ENCODE data around the gene COIL.

The COIL gene

DNA sequence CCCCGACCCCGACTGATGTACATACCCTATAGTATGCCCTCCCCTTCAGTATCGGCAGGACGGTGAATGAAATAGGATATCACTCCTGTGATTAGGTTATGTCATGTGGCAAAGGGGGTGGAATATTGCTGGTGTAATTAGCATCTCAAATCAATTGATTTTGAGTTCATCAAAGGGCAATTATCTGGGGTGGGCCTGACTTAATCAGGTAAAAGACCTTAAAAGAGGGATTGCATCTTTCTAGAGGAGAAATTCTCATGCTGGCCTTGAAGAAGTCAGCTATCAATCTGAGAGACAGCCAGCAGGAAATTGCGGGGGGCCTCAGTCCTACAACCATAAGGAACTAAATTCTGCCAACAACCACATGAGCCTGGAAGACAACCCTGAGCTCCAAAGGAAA lies 57.3 kb downstream of the COIL start:
- DNase-seq, result no peak

GRCh38 chr17:56902348-56902747 lies 58.5 kb downstream of the COIL start:
- no peak for DNase-seq

GRCh38 chr17:56899403-56899802 lies 61.4 kb downstream of the COIL start:
- no peak for DNase-seq

DNA sequence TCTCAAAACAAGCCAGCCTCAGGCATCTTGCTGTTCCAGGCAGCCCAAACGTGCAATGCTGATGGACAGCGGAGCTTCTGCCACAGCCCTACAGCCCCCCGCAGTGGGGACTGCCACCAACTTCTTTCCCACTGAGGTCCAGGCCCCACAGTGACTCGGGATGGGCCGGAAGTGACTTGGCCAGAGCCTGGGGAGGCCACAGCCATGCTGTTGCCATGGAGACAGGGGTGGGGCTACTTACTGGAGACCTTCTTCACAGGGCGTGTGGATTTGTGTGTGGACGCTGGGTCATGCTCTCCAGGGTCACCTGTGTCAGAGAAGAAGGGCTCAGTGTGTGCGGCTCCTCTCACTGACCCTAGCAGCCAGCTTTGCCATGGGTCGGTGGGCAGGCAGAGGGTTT lies 62.0 kb downstream of the COIL start:
- DNase-seq, result no peak

DNA sequence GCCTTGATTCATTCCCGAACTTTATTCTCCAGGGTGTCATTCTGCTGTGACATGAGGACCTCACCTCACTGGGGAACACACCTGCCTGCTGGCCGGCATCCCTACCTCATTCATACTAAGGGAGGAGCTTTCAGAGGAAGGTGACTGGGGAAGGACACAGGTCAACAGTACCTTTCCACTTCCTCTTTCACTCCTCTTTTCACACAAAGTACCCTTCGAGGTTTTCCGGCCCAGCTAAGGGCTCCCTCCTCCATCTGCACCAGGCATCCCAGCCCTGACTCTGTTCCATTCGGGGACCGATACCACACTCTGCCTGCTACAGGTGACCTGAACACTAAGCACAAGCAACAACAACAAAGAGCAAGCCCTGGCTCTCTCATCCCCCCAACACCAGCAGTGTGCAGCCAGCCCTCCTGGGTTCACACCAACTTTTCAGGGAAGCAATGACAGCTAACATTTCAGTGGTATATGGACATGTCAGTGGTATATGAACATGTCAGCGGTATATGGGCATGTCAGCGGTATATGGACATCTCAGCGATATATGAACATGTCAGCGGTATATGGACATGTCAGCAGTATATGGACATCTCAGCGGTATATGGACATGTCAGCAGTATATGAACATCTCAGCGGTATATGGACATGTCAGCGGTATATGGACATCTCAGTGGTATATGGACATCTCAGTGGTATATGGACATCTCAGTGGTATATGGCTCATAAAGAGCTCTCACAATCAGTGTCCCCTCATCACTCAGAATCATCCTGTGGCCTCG lies 63.0 kb downstream of the COIL start:
- DNase-seq, result no peak

DNA sequence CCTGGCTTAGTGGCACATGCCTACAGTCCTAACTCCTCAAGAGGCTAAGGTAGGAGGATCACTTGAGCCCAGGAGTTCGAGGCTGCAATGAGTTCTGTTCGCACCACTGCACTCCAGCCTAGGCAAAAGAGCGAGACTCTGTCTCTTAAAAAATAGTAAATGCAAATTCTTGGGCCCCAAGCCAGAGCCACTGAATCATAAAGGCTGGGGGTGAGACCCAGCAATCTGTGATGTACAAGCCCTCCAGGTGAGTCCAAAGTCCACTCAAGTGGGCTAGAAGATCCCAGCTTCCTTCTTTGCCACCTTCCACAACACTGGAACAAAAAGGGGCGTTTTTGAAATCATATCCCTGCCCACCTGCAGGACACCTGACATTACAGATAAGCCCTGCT lies 63.9 kb downstream of the COIL start:
- DNase-seq, result no peak

DNA sequence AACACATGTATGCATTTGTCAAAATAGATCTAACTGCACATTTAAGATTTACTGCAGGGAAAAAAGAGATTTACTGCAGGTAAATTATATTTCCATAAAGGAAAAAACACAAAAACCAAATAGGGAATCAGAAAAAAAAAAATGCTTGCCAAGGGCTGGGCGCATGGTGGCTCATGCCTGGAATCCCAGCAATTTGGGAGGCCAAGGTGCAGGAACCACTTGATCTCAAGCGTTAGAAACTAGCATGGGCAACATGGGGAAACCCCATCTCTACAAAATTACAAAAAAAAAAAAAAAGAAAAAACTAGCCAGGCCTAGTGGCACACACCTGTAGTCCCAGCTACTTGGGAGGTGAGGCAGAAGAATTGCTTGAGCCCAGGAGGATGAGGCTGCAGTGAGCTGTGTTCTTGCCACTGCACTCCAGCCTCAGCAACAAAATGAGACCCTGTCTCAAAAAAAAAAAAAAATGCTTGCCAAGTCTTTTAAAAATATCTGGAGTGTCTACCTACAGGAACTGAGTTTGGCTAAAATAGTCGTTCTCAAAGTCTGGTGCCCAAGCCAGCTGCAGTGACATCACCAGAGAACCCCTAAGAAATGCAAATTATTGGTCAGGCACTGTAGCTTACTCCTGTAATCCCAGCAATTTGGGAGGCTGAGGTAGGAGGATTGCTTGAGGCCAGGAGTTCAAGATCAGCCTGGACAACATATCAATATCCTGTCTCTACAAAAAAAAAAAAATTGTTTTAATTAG lies 64.5 kb downstream of the COIL start:
- DNase-seq, result no peak

- DNase-seq, result no peak
Observed at GRCh38 chr17:56894859-56895455, 65.9 kb downstream of the COIL start.

DNA sequence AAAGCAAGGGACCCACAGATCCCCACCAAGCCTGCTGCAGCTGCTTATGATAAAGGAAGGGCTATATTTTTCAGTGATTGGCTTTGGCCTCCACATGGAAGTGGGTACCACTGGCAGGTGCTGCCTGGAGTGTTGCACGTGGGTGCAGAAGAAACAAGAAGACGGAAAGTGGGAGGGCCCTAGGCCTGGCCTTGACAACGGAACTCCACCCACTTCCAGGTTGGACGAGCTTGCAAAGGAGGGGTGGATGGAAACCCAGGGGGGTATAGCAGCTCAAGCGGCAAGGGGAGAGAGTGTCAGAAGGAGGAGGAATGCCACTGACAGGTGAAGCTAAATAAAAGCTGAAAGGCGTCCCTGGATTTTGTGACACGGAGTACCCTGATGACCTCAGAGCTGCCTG lies 67.3 kb downstream of the COIL start:
- DNase-seq, result no peak

- DNase-seq, result no peak
Observed at GRCh38 chr17:56892333-56892732, 68.5 kb downstream of the COIL start.

DNA sequence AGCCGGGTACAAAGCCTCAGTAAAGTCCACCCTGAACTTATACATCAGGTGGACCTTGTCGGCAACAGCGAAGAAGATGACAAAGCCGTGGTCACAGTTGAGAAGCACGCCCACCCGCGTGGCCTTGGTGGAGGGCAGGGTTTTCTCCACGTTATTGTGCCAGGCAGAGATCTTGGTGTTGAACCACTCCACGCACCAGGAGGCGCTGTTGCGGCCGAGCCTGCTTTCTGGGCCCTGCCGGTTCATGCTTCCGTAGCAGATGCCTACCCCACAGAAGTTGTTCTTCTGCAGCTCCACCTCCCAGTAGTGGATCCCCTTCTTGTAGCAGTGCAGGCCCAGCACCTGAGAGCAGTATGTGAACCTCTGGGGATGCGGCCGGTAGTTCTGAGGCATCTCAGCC lies 69.1 kb downstream of the COIL start:
- DNase-seq, result no peak

- DNase-seq, result no peak
Observed at GRCh38 chr17:56890906-56891674, 69.8 kb downstream of the COIL start.

- DNase-seq, result no peak
Observed at GRCh38 chr17:56890390-56890789, 70.5 kb downstream of the COIL start.
